HG03103 (cell line): ENCODE results near the gene TNFRSF21.

Experiments
- ATAC-seq: cut with Tn5 transposase; IDR thresholded peaks from one replicate; pipeline ENCODE4 v1.9.1; 2021; ENCODE audit warnings: low read depth; ENCODE audit not compliant: unreplicated experiment

The TNFRSF21 gene

GRCh38 chr6:47256361-47256760, 53.3 kb downstream of the TNFRSF21 start:
- ATAC-seq: no peak

DNA sequence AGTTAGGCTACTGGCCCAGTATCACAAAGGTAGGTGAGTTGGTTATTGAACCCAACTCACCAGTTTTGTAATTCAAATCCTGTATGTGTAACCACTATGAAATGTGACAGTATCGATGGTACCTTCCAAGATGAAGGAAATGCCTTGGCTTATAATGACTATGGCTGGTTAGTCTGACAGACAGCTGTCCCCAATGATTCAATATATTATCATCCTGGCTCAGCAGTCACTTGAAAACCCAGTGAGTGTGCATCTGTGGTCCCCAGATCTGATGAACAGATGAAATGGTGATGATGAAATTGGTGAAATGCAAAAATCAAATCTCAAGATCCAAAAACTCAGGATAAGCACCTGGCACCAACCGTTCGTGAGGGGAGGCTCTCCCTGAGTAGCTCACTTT, 54.8 kb downstream of the TNFRSF21 start:
- no peak for ATAC-seq

DNA sequence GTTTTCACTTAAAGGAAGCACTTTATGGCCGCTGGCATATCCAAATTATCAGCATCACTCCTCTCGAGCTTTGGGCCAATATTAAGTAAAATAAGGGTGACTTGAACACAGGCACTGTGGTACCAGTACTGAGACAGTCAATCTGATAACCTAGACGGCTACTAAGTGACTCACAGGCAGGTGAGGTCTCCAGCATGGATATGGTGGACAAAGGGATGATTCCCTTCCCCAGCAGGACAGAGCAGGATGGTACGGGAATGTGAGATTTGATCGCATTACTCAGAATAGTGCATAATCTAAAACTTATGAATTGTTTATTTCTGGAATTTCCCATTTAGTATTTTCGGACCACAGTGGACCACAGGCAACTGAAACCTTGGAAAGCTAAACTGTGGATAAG, 55.7 kb downstream of the TNFRSF21 start:
- ATAC-seq: no peak

DNA sequence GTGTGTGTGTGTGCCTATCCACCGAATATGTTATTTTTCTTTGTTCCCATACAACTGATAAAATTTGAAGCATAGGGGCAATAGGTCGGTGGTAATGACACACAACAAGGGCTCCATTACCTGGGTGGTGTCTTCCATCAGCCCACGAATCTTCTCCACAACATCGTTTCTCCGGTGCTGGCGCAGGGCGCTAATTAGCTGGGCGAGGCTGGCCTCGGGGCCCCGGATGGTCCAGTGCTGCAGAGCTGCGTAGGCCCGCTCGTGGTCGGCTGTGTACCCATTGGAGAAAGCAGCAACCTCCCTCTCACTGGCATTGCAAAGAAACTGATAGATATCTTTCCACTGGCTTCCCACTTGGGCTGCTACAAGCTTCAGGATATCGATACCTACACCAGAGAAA, 56.6 kb downstream of the TNFRSF21 start:
- ATAC-seq: no peak

DNA sequence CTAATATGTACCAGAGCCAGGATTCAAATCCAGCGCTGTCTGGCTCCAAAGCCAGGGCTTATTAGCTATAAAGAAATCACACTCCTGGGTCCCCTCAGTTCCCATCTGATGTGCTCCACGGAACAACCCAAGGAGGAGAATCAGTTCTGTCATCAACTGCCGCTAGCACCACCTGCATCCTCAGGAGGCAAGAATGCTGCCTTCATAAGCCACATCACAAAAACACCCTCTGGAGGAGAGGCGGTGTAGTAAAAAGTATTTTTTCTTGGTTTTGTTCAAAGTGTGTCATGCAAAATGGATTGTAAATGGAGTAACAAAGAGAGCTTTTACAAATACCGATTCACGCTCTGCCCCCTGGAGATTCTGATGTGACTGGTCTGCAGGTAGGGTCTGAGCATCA, 57.1 kb downstream of the TNFRSF21 start:
- no peak for ATAC-seq

GRCh38 chr6:47251396-47251795, 58.3 kb downstream of the TNFRSF21 start:
- ATAC-seq: no peak

DNA sequence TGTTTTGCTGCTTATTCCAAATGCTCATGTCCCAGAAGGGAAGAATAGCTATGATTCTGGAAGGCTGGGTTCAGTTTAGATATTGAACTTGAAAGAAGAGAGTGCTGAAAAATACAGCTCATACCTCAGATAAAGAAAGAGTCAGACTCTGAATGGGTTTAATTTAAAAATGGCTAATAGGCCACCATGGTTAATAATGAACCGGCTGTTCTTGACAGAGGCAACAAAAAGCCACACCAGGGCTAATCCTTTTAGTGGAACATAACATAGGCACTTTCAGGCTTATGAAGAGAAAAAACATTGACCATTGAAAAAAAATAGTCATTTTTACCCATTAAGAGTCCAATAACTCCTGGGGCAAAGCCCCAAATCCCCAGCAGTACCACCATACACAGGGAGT, 59.4 kb downstream of the TNFRSF21 start:
- ATAC-seq: no peak

DNA sequence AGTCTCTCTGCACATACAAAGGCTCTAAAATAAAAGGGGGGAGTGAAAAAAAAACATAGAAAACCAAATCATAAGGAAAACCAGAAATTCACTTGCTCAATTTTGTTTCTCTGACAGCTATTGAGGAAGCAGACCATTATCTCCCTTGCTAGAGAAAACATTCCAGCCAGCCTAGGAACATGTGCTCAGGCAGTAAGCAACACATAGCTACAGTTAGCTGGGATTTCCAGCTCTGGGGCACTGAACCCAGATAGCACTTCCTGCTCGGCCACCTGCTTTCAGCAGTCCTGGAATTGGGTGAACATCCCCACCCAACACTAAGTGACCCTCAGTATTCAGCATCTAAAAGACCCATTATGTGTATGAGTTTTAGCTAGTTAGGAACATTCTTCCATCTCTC, 61.3 kb downstream of the TNFRSF21 start:
- no peak for ATAC-seq

DNA sequence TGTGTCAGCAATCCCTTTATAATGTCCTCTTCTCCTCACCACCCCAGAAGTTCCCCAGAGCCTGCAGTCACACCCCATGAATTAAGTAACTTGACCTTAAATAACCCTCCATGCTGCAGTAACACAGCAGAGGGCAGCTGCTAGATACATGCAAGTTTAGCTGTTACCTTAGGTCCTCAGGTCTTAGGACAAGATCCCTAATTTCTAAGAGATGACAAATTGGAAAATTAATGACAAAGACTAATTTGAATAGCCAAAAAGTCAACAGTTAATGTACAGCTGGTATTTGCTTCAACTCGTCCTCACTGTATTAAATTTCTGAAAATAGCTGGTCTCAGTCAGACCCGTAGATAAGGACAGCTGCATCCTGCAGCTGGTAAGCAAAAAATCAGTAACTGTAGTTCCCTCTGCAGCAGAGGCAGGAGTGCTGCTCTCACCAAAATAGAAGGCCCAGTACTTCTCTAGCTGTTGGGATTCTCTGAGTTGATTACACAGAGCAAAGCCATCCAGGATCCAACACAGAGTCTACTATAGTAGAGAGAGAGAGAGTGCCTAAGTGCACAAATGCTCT, 62.4 kb downstream of the TNFRSF21 start:
- peak; percentile 38 for ATAC-seq

- ATAC-seq: no peak
Observed at GRCh38 chr6:47246551-47246950, 63.2 kb downstream of the TNFRSF21 start.

GRCh38 chr6:47245745-47246371, 63.8 kb downstream of the TNFRSF21 start:
- no peak for ATAC-seq

GRCh38 chr6:47242483-47243386, 67.0 kb downstream of the TNFRSF21 start:
- peak; percentile 96 for ATAC-seq

DNA sequence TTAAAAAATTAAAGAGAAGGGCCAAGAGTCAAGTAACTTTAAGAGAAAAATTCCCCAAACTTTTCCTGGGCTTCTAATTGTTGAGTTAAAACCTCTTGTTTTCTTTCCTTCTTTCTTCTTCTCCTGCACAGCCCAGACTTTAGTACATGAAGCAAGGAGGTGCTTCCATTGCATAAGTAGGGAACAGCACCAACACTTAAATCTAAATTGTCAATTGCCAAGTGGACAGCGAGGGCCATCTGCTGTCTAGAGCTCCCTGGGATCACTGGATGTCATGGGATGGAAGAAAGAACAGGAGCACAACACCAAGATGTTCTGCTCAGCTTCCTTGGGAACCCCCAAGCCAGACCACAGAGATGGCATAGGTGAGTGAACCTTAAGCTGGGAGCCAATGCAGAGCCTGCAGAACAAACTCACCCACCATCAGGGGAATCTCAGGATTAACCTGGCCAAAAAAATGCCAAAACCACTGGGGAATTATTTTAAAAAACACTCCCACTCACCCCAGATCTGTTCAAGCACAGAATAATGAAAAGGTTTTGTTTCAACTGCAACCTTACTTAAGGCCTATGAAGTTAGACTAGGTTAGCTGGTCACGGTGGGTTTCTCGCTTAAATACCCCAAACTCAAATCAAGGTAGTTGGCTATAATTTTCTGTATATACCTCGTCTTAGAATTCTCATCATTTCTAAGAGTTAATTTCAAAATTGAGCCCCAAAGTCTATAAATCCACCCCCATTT, 67.8 kb downstream of the TNFRSF21 start:
- no peak for ATAC-seq

GRCh38 chr6:47240277-47240890, 69.3 kb downstream of the TNFRSF21 start:
- no peak for ATAC-seq

GRCh38 chr6:47239546-47239945, 70.2 kb downstream of the TNFRSF21 start:
- no peak for ATAC-seq

GRCh38 chr6:47238456-47238995, 71.2 kb downstream of the TNFRSF21 start:
- ATAC-seq: no peak

DNA sequence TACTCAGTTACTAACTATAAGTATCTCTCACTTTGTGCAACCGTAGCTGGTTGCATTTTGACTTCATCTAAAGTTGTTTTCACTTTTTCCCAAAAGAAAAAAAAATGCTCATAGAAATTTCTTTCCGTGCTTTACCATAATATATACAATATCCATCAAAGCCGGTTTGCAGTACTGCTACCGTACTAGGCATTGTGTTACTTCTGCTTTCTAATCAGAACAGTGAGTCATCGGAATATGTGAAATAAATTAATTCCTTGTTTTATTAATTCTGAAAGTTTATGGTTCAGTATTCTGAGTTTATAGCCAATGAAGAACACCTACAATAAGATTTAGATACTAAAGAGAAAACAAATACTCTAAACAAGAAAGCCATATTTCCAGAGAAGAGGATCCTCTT, 72.5 kb downstream of the TNFRSF21 start:
- no peak for ATAC-seq

DNA sequence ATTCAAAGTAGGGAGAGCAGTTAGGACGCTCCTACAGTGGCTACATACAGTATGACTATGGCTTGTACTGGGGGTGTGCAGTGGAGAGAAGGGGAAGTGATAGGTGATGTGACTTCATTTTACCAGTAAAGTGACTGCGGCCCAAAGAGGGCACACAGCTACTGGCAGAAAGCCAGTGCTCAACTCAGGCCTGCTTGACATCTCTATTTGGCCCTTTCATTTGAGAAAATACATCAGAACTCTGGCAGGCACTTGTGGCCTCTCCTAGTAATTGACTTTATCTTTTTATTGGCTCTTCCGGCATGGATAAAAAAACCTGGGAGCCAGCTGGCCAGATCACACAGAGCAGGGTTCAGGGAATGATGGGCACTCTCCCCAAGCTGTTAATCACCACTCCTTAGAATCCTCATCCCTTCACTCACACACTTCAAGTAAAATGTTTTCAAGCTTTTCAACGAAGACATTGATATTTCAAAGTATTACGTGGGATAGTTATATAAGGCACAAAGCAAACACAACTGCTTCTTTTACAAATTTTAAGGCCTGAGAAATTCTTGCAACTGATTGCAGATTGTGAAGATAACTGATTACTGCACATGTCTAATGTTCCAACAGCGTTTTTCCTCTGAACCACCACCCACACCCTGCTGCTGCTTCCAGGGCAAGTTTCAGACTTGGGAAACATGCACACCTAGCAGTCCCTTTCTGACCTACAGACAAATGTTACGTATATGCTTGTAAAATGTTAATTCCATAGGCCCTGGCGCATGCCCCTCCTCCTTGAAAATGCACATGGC, 73.5 kb downstream of the TNFRSF21 start:
- ATAC-seq: peak; percentile 93

- ATAC-seq: peak; percentile 12
Observed at GRCh38 chr6:47235421-47235820, 74.3 kb downstream of the TNFRSF21 start.
